Body of pancreas (tissue), 4 donors: ENCODE results near the gene OR12D1. TPM values are rescaled to one million over a fixed set of nuclear protein-coding genes. Genes with fewer than 3 reads are reported as not detected.
"Not testable (repeated sequence)": the region's sequence is repeated elsewhere in the genome, so short reads cannot be mapped to it uniquely, and the experiment has no call there.

Source experiments
- ATAC-seq: fragments of 150-250 bp; one replicate; pipeline ENCODE4 v1.9.1; 2016
- DNase-seq, 4 donors: peaks; one replicate each; pipeline ENCODE4 v3.0.0-alpha.2; 2019
- H3K27ac ChIP-seq, 4 donors: fragments of 200-600 bp; sonication (generic); 1 replicate in 3 of 4; 2 replicates in 1 of 4; pipeline versions ENCODE4 v1.5.1 to v1.6.1; 2016 to 2019; ENCODE audit warnings: mild to moderate bottlenecking in 1 of 4, mixed read lengths in 1 of 4, moderate library complexity in 1 of 4
- H3K27me3 ChIP-seq, 2 donors: fragments of 200-600 bp; sonication (generic); one replicate each; pipeline ENCODE4 v1.6.0; 2016; ENCODE audit warnings: mild to moderate bottlenecking in 1 of 2
- H3K36me3 ChIP-seq, 2 donors: fragments of 200-600 bp; sonication (generic); replicated peaks in 1 of 2; 2 replicates each; pipeline ENCODE4 v1.5.1; 2016; ENCODE audit warnings: low read depth in 2 of 2; ENCODE audit not compliant: insufficient read depth in 1 of 2
- H3K4me1 ChIP-seq: fragments of 200-600 bp; sonication (generic); one replicate; pipeline ENCODE4 v1.6.0; 2016
- H3K4me3 ChIP-seq, 2 donors: fragments of 200-600 bp; sonication (generic); 1 replicate in 1 of 2; 2 replicates in 1 of 2; pipeline ENCODE4 v1.5.1; 2016 to 2019
- H3K9me3 ChIP-seq, 3 donors: fragments of 200-600 bp; sonication (generic); 1 replicate in 2 of 3; 2 replicates in 1 of 3; pipeline ENCODE4 v1.5.1; 2016
- CTCF ChIP-seq, 7 experiments: fragments of 450-650 bp in 4 of 7; fragments of 200-600 bp in 3 of 7; sonication (generic) in 3 of 7; IDR thresholded peaks; one replicate each; pipeline ENCODE4 v1.5.1; 2016 to 2019; ENCODE audit warnings: antibody characterized with exemption in 7 of 7
- POLR2A ChIP-seq, 3 donors: fragments of 450-650 bp; IDR thresholded peaks; one replicate each; pipeline ENCODE4 v1.6.1; 2016; ENCODE audit warnings: antibody characterized with exemption in 3 of 3, mild to moderate bottlenecking in 2 of 3
- WGBS, 2 donors: methylation state at CpG; one replicate each; pipeline ENCODE4 v1.1.5; 2017; 5-methylcytosine and 5-hydroxymethylcytosine counted together
- intact Hi-C: fragments of 100-400 bp; cut with DNase I; formaldehyde crosslinking; loops from one replicate; pipeline ENCODE4 v1.15.1; 2023
- total RNA-seq, 2 donors: library from RNA; depleted of rRNA; stranded (reverse); fragments of >200 nt; gene quantifications; one replicate each; pipeline ENCODE4 v1.1.0, GENCODE V29; 2016

OR12D1 gene
- total RNA-seq, 2 donors from 2014 or later, result not detected

GRCh38 chr6:29442719-29443118 lies 28.0 kb downstream of the OR12D1 start:
- Histone ChIP-seq H3K4me3 (no peak overlapping the region), H3K27ac (no peak overlapping the region), H3K27me3 (no peaks in the 10 kb centered on the region), H3K9me3 (no peaks in the 10 kb centered on the region), H3K4me1 (no peaks in the 10 kb centered on the region), H3K36me3 (no peaks in the 10 kb centered on the region)
- DNase-seq, result no peak
- no peak for TF ChIP-seq CTCF (IDR thresholded peaks at IDR 0.05)
- no peak for TF ChIP-seq POLR2A (IDR thresholded peaks at IDR 0.05)
- 89 to 91% methylated on average over 1 of the region's 1 CpG for WGBS, 2 donors
- no peak for ATAC-seq
- intact Hi-C loops, result no loop called here

GRCh38 chr6:29444031-29444430 lies 29.3 kb downstream of the OR12D1 start:
- ATAC-seq, H3K9me3 ChIP-seq, H3K36me3 ChIP-seq, DNase-seq, H3K4me3 ChIP-seq, H3K27ac ChIP-seq, H3K4me1 ChIP-seq, intact Hi-C loops, H3K27me3 ChIP-seq: not testable (repeated sequence)
- 75 to 76% methylated on average over 1 of the region's 1 CpG for WGBS, 2 donors

- DNase-seq, result no peak
Observed at GRCh38 chr6:29447670-29448069, 32.9 kb downstream of the OR12D1 start.

GRCh38 chr6:29451471-29452193 lies 36.9 kb downstream of the OR12D1 start:
- no peaks in the 10 kb centered on the region for H3K4me1 ChIP-seq
- no peaks in the 10 kb centered on the region for H3K27me3 ChIP-seq
- intact Hi-C loops, result no loop called here
- DNase-seq (no peak), ATAC-seq (no peak)
- H3K4me3 ChIP-seq, result no peak overlapping the region
- no peaks in the 10 kb centered on the region for H3K36me3 ChIP-seq
- H3K9me3 ChIP-seq, result no peaks in the 10 kb centered on the region
- TF ChIP-seq POLR2A (IDR thresholded peaks at IDR 0.05), result no peak
- WGBS, 2 donors, result 68 to 73% methylated on average over 3 of the region's 3 CpGs
- H3K27ac ChIP-seq, result no peak overlapping the region

More at GRCh38 chr6:29447670-29448069, 32.9 kb downstream of the OR12D1 start:
- Histone ChIP-seq H3K27ac (no peak overlapping the region), H3K9me3 (no peaks in the 10 kb centered on the region), H3K4me1 (no peaks in the 10 kb centered on the region), H3K4me3 (no peak overlapping the region), H3K36me3 (no peaks in the 10 kb centered on the region), H3K27me3 (no peaks in the 10 kb centered on the region)
- no peak for ATAC-seq
- intact Hi-C loops, result no loop called here
- WGBS, 2 donors, result 75 to 83% methylated on average over 1 of the region's 1 CpG
- no peak for TF ChIP-seq CTCF (IDR thresholded peaks at IDR 0.05)
- TF ChIP-seq POLR2A (IDR thresholded peaks at IDR 0.05), result no peak

GRCh38 chr6:29456971-29457370 lies 42.2 kb downstream of the OR12D1 start, which contains the start of the genes OR11A1 and OR2H1:
TSS of gene OR11A1 (minus strand) at chr6:29457071. CDS start at chr6:29427641, 29,430 bp downstream.
TSS of gene OR2H1 (plus strand) at chr6:29457155. CDS start at chr6:29461770, 4,615 bp downstream.
- H3K4me1 ChIP-seq, result peaks cover 7% of the 10 kb centered on the region
- H3K4me3 ChIP-seq, result no peak within 1 kb of the TSS
- no peaks in the 10 kb centered on the region for H3K36me3 ChIP-seq
- H3K9me3 ChIP-seq, result no peaks in the 10 kb centered on the region
- intact Hi-C loops, result no loop called here
- WGBS, 2 donors, result 35 to 51% methylated on average over 2 of the region's 2 CpGs
- TF ChIP-seq CTCF (IDR thresholded peaks at IDR 0.05) (no peak), POLR2A (IDR thresholded peaks at IDR 0.05) (no peak)
- no peaks in the 10 kb centered on the region for H3K27me3 ChIP-seq
- DNase-seq (no peak), ATAC-seq (no peak)
- H3K27ac ChIP-seq, result no peak within 1 kb of the TSS
